Bronchial epithelial cell (primary cell): ENCODE data around the gene CSGALNACT2. TPM values are rescaled to one million over a fixed set of nuclear protein-coding genes. Genes with fewer than 3 reads are reported as not detected.

Experiments
- DNase-seq: peaks from one replicate; pipeline ENCODE4 v3.0.0-alpha.2; 2010; ENCODE audit warnings: low read depth
- FAIRE-seq: peaks from 2 replicates; lab custom pipeline; 2011; peaks lifted over from hg19 to GRCh38; lab: Jason Lieb, UNC
- H3K27me3 ChIP-seq: 2 replicates; pipeline ENCODE4 v1.5.1; 2011; ENCODE audit warnings: low read length; ENCODE audit not compliant: control insufficient read depth, insufficient read depth
- H3K36me3 ChIP-seq: 2 replicates; pipeline ENCODE4 v1.5.1; 2011; ENCODE audit warnings: low read length; ENCODE audit not compliant: control insufficient read depth, insufficient read depth
- H3K4me3 ChIP-seq: 2 replicates; pipeline ENCODE4 v1.5.1; 2011; ENCODE audit warnings: mild to moderate bottlenecking, low read depth, low read length, control low read depth
- CTCF ChIP-seq: IDR thresholded peaks from 2 replicates; pipeline ENCODE4 v1.5.1; 2011; ENCODE audit warnings: mild to moderate bottlenecking, moderate library complexity, low read length, control low read depth, inconsistent platforms; ENCODE audit not compliant: insufficient read depth, severe bottlenecking
- total RNA-seq: library from RNA; depleted of rRNA; stranded (reverse); fragments of >200 nt; gene quantifications from 2 replicates; pipeline ENCODE4 v1.2.1, GENCODE V29; 2014

The CSGALNACT2 gene
- total RNA-seq, 1 donor from 2014 or later: 17.4 TPM

DNA sequence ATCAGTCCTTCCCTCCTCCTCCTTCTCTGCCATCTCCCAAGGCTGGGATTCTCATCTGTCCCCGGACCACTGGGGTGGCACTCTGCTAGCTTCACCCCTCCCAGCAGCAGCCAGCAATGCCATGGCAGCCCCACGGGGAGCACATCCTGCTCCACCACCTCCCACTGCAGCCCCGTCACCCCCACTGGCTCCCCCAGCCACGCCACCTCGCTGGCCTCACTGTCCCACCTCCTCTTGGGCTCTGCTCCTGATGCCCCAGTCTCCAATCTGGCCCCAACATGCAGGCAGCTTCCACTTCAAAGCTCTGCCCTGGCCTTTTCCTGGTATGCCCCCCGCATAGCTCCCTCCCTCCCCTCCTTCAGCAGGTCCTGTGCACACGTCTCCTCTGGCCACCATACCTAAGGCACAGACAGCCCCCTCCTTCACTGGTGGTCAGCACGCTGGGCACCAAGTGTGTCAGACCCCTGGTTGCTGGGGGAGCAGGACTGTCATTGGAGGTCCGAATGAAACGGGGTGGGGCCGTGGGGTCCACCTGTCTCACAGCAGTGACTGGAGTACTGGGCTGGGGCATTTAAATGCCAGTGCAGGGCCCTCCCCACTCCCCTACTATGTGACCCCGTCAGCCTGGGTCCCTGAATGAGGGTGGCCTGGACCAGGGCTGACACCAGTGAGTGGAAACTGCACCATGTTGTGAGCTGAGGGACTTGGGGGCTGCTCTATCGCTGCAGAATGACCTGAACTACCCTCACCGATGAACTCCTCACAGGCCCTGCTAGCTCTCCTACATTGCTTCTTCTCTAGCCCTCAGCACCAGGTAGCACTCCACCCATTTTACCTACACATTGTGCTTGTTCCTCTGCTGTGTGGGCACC, 89.9 kb downstream of the CSGALNACT2 start:
- Histone ChIP-seq H3K27me3 (peaks cover 29% of the 10 kb centered on the region), H3K36me3 (no peaks in the 10 kb centered on the region), H3K4me3 (no peak overlapping the region)
- FAIRE-seq (no peak), DNase-seq (no peak)
- TF ChIP-seq CTCF: no peak

DNA sequence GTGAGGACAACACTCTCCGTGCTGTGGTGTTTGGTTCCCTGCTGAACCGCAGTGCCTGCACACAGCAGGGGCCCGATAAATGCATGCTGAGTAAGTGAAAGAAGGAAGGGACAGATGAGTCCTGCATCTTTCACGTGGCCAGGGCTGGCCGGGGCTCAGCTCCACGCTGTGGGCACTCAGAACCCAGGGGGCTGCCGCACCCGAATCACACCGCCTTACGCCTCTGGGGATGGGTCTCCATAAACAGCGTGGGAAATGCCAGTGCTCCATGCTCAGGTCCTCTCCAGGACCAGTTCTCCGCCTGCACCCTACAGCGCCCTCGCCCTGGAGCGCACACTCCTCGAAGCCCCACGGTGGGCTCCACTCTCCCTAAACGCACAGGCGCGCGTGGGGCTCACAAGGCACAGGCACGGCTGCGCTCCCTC, 90.5 kb downstream of the CSGALNACT2 start:
- DNase-seq (no peak), FAIRE-seq (no peak)
- Histone ChIP-seq H3K4me3 (no peak overlapping the region), H3K27me3 (peaks cover 29% of the 10 kb centered on the region), H3K36me3 (no peaks in the 10 kb centered on the region)
- TF ChIP-seq CTCF: no peak

GRCh38 chr10:43229208-43230061, 91.2 kb downstream of the CSGALNACT2 start:
- H3K36me3 ChIP-seq: no peaks in the 10 kb centered on the region
- H3K4me3 ChIP-seq: peak overlapping the region; percentile 10
- no peak for TF ChIP-seq CTCF
- DNase-seq: no peak
- FAIRE-seq: no peak
- H3K27me3 ChIP-seq: peaks cover 29% of the 10 kb centered on the region

DNA sequence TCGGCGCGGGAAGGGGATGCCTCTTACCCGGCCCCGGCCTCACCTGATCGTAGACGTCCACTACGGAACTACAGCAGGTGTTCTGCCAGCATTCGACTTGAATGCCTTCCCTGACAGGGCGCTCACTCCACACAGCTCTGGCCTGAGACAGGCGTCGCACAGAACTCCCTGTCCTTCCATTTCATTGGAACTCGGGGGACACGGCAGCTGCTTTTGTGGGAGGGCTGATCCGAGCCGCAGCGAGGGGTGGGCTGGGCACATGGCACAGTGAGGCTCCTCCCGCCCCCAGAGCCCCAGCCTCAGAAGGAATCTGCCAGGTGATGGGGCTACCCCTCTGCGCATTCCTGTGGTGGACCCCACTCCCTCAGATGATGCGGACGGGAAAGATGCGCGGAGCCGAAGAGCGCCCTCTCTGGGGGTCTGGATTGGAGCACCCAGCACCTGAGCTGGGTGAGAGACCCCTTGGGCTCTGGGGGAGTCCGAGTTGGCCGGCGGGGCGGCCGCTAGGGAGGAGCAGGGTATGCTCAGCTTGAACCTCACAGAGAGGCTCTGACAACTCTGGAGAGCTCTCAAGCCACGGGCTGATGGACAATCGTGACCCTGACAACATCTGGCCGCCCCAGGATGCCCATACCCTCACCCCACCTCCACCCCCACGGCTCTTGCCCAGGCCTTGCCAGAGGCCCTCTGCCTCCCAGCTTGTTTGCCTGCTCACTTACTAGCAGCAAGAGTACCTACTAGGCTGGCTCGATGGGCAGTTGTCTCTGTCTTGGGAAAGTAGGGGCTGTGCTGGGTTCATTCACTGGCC, 92.1 kb downstream of the CSGALNACT2 start:
- Histone ChIP-seq H3K4me3 (no peak overlapping the region), H3K27me3 (peaks cover 29% of the 10 kb centered on the region), H3K36me3 (no peaks in the 10 kb centered on the region)
- FAIRE-seq (no peak), DNase-seq (no peak)
- no peak for TF ChIP-seq CTCF

DNA sequence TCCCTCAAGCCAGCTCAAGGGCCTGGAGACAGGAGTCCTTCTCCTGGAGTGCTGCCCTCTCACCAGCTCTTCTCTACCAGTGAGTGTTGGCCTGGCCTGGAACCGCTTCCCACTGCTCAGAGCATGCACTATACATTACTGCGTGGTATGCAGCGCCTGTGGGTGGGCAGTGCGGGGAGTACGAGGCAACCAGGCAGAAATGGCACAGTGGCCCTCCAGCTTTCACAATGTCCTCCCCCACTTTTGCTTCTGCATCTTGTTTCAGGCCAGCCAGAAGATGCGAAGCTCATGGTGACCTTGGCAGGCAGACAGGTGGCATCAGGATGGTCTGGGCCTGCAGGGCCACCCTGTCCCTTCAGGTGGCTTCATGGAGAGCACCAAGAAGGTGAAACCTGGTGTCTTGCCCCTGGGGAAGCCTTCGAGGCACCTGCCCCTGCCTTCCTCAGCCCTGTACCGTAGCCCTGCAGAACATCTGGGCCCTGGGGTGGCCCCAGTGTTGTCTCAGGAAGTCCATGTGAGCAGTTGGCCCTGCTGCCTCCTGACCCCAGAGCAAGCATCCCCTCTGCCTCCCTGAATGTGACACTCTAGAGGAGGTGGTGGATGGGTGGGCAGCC, 92.8 kb downstream of the CSGALNACT2 start:
- H3K4me3 ChIP-seq: no peak overlapping the region
- TF ChIP-seq CTCF: no peak
- DNase-seq (no peak), FAIRE-seq (no peak)
- peaks cover 29% of the 10 kb centered on the region for H3K27me3 ChIP-seq
- H3K36me3 ChIP-seq: no peaks in the 10 kb centered on the region
